ENCODE data around the gene TMCC2. TPM values are rescaled to one million over a fixed set of nuclear protein-coding genes. Genes with fewer than 3 reads are reported as not detected.

Gene TMCC2
- total RNA-seq, 1 experiment from 2014 or later: 2.7 TPM

DNA sequence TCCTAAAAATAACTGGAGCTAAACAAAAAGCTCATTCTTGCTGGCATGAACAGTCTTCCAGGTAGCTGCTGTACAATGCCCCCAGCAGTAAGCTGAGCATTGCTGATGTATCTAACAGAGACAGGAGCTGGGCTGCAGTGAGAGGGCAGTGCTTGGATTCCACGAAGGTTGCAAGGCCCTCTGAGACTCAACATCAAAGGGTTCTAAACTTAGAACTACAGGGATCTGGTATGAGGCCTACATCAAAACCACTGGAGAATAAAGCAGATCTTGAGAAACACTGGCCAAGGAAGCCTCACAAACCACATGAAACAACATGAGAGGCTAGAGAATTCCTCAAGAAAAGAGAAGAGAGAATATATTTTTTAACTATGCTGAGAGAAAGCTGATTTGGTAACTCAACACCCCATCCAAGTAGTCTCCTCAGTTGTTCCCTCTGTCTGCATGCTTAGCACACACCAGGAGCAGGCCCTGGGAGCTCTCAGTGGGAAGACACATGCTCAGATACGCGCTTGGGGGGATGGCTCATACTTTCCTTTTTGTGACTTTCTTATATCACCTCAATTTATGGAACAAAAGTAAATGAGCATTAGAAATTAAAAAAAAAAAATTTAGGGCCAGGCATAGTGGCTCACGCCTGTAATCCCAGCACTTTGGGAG is 43.9 kb upstream of the TMCC2 start:
- Histone ChIP-seq H3K4me3 (replicated peaks in 1 of 2; ENCODE audit: low read depth in 1 of 2, low read length in 2 of 2) (no peak overlapping the region), H3K27me3 (ENCODE audit: insufficient read depth, low read length) (no peaks in the 10 kb centered on the region), H3K27ac (ENCODE audit: low read depth, low read length) (no peak overlapping the region), H3K9me2 (ENCODE audit: insufficient read depth) (no peaks in the 10 kb centered on the region), H3K4me2 (ENCODE audit: low read length) (0 out of 2 replicates have a peak overlapping the region, but pooled peaks have one; percentile 0), H2AFZ (ENCODE audit: low read depth, low read length, poor library complexity, severe bottlenecking) (no peak overlapping the region), H3K4me1 (ENCODE audit: control insufficient read depth in 1 of 2, insufficient read depth in 2 of 2, low read length in 2 of 2) (peaks cover 5 to 9% of the 10 kb centered on the region in 2 experiments; a peak in 3 of 4 replicates), H4K20me1 (ENCODE audit: insufficient read depth) (no peaks in the 10 kb centered on the region), H3K36me3 (ENCODE audit: control insufficient read depth in 1 of 2, insufficient read depth in 2 of 2, low read length in 2 of 2) (no peaks in the 10 kb centered on the region), H3K9me3 (ENCODE audit: control insufficient read depth in 1 of 2, insufficient read depth in 1 of 2, low read depth in 1 of 2, low read length in 2 of 2) (no peaks in the 10 kb centered on the region), H3K9ac (ENCODE audit: low read length) (no peak overlapping the region), H3K79me2 (ENCODE audit: insufficient read depth, low read length) (peaks cover 2% of the 10 kb centered on the region; the same call in 1 of the 2 replicates)
- no TSS peak for BruUV-seq (replicated peaks)
- DNase-seq (ENCODE audit: low read depth, low spot score): no peak
- peak; percentile 32; the same call in 1 of the 2 replicates for ATAC-seq
- ChIA-PET RAD21 (ENCODE audit: low non-redundant PET in 1 of 2, low total read pairs in 2 of 2, uncharacterized antibody in 2 of 2, unreplicated experiment in 2 of 2) (no interaction called here), CTCF (no interaction called here), POLR2A (no interaction called here)
- intact Hi-C loops (cut with micrococcal nuclease): no loop called here
- TF ChIP-seq TCF7L2 (IDR thresholded peaks at IDR 0.05; ENCODE audit: borderline replicate concordance, extremely low read depth, insufficient read depth, insufficient read length) (no peak), POLR2AphosphoS5 (IDR thresholded peaks at IDR 0.05; ENCODE audit: low read depth, low read length) (no peak), SP1 (IDR thresholded peaks at IDR 0.05; ENCODE audit: low read depth) (no peak), JUND (IDR thresholded peaks at IDR 0.05) (no peak), EZH2 (IDR thresholded peaks at IDR 0.05) (no peak), EGR1 (IDR thresholded peaks at IDR 0.05; ENCODE audit: low read depth) (no peak), ZFX (IDR thresholded peaks at IDR 0.05) (no peak), ELF1 (IDR thresholded peaks at IDR 0.05; ENCODE audit: borderline replicate concordance, low read depth) (no peak), POLR2A (IDR thresholded peaks at IDR 0.05; ENCODE audit: borderline replicate concordance, extremely low read depth, insufficient read depth, insufficient read length) (no peak), SIN3A (IDR thresholded peaks at IDR 0.05; ENCODE audit: low read depth) (no peak), RAD21 (IDR thresholded peaks at IDR 0.05; ENCODE audit: low read depth) (no peak), SRF (IDR thresholded peaks at IDR 0.05; ENCODE audit: low read depth) (no peak), CEBPB (IDR thresholded peaks at IDR 0.05; ENCODE audit: low read depth) (no peak), EZH2phosphoT487 (IDR thresholded peaks at IDR 0.05; ENCODE audit: borderline replicate concordance) (no peak)
- TF ChIP-seq, protein P1, sequence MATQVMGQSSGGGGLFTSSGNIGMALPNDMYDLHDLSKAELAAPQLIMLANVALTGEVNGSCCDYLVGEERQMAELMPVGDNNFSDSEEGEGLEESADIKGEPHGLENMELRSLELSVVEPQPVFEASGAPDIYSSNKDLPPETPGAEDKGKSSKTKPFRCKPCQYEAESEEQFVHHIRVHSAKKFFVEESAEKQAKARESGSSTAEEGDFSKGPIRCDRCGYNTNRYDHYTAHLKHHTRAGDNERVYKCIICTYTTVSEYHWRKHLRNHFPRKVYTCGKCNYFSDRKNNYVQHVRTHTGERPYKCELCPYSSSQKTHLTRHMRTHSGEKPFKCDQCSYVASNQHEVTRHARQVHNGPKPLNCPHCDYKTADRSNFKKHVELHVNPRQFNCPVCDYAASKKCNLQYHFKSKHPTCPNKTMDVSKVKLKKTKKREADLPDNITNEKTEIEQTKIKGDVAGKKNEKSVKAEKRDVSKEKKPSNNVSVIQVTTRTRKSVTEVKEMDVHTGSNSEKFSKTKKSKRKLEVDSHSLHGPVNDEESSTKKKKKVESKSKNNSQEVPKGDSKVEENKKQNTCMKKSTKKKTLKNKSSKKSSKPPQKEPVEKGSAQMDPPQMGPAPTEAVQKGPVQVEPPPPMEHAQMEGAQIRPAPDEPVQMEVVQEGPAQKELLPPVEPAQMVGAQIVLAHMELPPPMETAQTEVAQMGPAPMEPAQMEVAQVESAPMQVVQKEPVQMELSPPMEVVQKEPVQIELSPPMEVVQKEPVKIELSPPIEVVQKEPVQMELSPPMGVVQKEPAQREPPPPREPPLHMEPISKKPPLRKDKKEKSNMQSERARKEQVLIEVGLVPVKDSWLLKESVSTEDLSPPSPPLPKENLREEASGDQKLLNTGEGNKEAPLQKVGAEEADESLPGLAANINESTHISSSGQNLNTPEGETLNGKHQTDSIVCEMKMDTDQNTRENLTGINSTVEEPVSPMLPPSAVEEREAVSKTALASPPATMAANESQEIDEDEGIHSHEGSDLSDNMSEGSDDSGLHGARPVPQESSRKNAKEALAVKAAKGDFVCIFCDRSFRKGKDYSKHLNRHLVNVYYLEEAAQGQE (IDR thresholded peaks at IDR 0.05; ENCODE audit: low read depth): no peak
- TF ChIP-seq, protein P2, sequence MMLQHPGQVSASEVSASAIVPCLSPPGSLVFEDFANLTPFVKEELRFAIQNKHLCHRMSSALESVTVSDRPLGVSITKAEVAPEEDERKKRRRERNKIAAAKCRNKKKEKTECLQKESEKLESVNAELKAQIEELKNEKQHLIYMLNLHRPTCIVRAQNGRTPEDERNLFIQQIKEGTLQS (IDR thresholded peaks at IDR 0.05): no peak
- TF ChIP-seq, protein P3, sequence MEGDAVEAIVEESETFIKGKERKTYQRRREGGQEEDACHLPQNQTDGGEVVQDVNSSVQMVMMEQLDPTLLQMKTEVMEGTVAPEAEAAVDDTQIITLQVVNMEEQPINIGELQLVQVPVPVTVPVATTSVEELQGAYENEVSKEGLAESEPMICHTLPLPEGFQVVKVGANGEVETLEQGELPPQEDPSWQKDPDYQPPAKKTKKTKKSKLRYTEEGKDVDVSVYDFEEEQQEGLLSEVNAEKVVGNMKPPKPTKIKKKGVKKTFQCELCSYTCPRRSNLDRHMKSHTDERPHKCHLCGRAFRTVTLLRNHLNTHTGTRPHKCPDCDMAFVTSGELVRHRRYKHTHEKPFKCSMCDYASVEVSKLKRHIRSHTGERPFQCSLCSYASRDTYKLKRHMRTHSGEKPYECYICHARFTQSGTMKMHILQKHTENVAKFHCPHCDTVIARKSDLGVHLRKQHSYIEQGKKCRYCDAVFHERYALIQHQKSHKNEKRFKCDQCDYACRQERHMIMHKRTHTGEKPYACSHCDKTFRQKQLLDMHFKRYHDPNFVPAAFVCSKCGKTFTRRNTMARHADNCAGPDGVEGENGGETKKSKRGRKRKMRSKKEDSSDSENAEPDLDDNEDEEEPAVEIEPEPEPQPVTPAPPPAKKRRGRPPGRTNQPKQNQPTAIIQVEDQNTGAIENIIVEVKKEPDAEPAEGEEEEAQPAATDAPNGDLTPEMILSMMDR (IDR thresholded peaks at IDR 0.05 in 2 of 3, conservative IDR thresholded peaks at IDR 0.05 in 1 of 3; ENCODE audit: borderline replicate concordance in 1 of 3, insufficient read depth in 1 of 3, low read depth in 2 of 3, low read length in 2 of 3): no peak
- TF ChIP-seq, protein P4, sequence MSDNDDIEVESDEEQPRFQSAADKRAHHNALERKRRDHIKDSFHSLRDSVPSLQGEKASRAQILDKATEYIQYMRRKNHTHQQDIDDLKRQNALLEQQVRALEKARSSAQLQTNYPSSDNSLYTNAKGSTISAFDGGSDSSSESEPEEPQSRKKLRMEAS (IDR thresholded peaks at IDR 0.05): no peak
